Endothelial cell of umbilical vein (primary cell): Measurements from ENCODE around the gene MPDZ. TPM values are rescaled to one million over a fixed set of nuclear protein-coding genes. Genes with fewer than 3 reads are reported as not detected.

Source experiments
- BruUV-seq: library from RNA; stranded (reverse); fragments of 400-500 nt; replicated peaks from 2 replicates; lab custom pipeline; 2021; lab: Mats Ljungman, UMichigan
- CTCF ChIA-PET: fragments of 300-600, 350-600 bp; sonication (Branson Sonifier 250); formaldehyde crosslinking; loops from one replicate; lab custom pipeline; 2021; ENCODE audit warnings: antibody characterized with exemption, inconsistent platforms; lab: Charles Lee
- POLR2A ChIA-PET: fragments of 300-600, 350-600 bp; sonication (Branson Sonifier 250); formaldehyde crosslinking; loops from one replicate; lab custom pipeline; 2021; ENCODE audit warnings: antibody characterized with exemption, inconsistent platforms; lab: Charles Lee
- DNase-seq: peaks from one replicate; pipeline ENCODE4 v3.0.0-alpha.2; 2011; ENCODE audit warnings: low read depth, low spot score
- FAIRE-seq: peaks from 2 replicates; lab custom pipeline; 2011; peaks lifted over from hg19 to GRCh38; lab: Jason Lieb, UNC
- H2AFZ ChIP-seq: 2 replicates; pipeline ENCODE4 v1.6.0; 2012; ENCODE audit warnings: low read depth, low read length, control low read depth, inconsistent platforms
- H3K27ac ChIP-seq: 2 replicates; pipeline ENCODE4 v1.5.1; 2011; ENCODE audit warnings: low read depth, mild to moderate bottlenecking, control low read depth, low read length, moderate library complexity; ENCODE audit not compliant: insufficient read depth
- H3K27me3 ChIP-seq, 2 experiments: 2 replicates each; pipeline versions ENCODE4 v1.6.0 to v1.6.1; 2011; ENCODE audit warnings: low read length in 2 of 2, mixed read lengths in 1 of 2; ENCODE audit not compliant: control insufficient read depth in 2 of 2, insufficient read depth in 2 of 2
- H3K36me3 ChIP-seq, 2 experiments: 2 replicates in 1 of 2; 3 replicates in 1 of 2; pipeline ENCODE4 v1.5.1; 2011; ENCODE audit warnings: low read length in 2 of 2, mild to moderate bottlenecking in 1 of 2, moderate library complexity in 1 of 2; ENCODE audit not compliant: control insufficient read depth in 2 of 2, insufficient read depth in 2 of 2; ENCODE audit errors: extremely low read depth in 1 of 2
- H3K4me1 ChIP-seq: 3 replicates; pipeline ENCODE4 v1.5.1; 2011; ENCODE audit warnings: mild to moderate bottlenecking, low read length; ENCODE audit not compliant: control insufficient read depth, insufficient read depth; ENCODE audit errors: extremely low read depth
- H3K4me2 ChIP-seq: 2 replicates; pipeline ENCODE4 v1.6.1; 2011; ENCODE audit warnings: low read length, control low read depth, mixed read lengths; ENCODE audit not compliant: insufficient read depth
- H3K4me3 ChIP-seq, 3 experiments: fragments of 200-600 bp in 1 of 3; sonication (generic), shearing (Covaris generic) in 1 of 3; replicated peaks in 1 of 3; 2 replicates each; pipeline ENCODE4 v1.5.1; 2011 to 2016; ENCODE audit warnings: control low read depth in 3 of 3, low read length in 3 of 3, mild to moderate bottlenecking in 2 of 3, inconsistent platforms in 1 of 3, low read depth in 1 of 3, moderate library complexity in 1 of 3; ENCODE audit not compliant: insufficient read depth in 1 of 3
- H3K79me2 ChIP-seq: 2 replicates; pipeline ENCODE4 v1.6.0; 2012; ENCODE audit warnings: low read length, inconsistent platforms; ENCODE audit not compliant: control insufficient read depth, insufficient read depth
- H3K9ac ChIP-seq: replicated peaks from 2 replicates; pipeline ENCODE3; 2011; ENCODE audit warnings: low read length, control low read depth; ENCODE audit not compliant: insufficient read depth; ENCODE audit errors: extremely low read depth
- H3K9me1 ChIP-seq: replicated peaks from 3 replicates; pipeline ENCODE4 v1.6.0; 2011; ENCODE audit warnings: mild to moderate bottlenecking, low read length; ENCODE audit not compliant: control insufficient read depth, insufficient read depth; ENCODE audit errors: extremely low read depth
- H3K9me3 ChIP-seq: replicated peaks from 2 replicates; pipeline ENCODE4 v1.5.1; 2012; ENCODE audit warnings: low read length, inconsistent platforms; ENCODE audit not compliant: control insufficient read depth, insufficient read depth
- H4K20me1 ChIP-seq: replicated peaks from 2 replicates; pipeline ENCODE3; 2011; ENCODE audit warnings: mild to moderate bottlenecking, low read length; ENCODE audit not compliant: control insufficient read depth, insufficient read depth; ENCODE audit errors: extremely low read depth
- CTCF ChIP-seq, 2 donors: IDR thresholded peaks; 1 replicate in 1 of 2; 2 replicates in 1 of 2; pipeline ENCODE4 v1.5.1; 2011; ENCODE audit warnings: low read length in 2 of 2, mild to moderate bottlenecking in 2 of 2, moderate library complexity in 2 of 2, control low read depth in 1 of 2, inconsistent platforms in 1 of 2, low read depth in 1 of 2; ENCODE audit not compliant: insufficient read depth in 1 of 2; ENCODE audit errors: extremely low read depth in 1 of 2
- EZH2 ChIP-seq: IDR thresholded peaks from 2 replicates; pipeline ENCODE4 v1.6.1; 2012; ENCODE audit warnings: borderline replicate concordance, low read depth, mild to moderate bottlenecking, moderate library complexity, low read length, inconsistent platforms; ENCODE audit not compliant: severe bottlenecking
- FOS ChIP-seq: IDR thresholded peaks from 2 replicates; pipeline ENCODE4 v1.6.1; 2011; ENCODE audit warnings: mild to moderate bottlenecking, low read length, moderate library complexity, borderline replicate concordance; ENCODE audit not compliant: insufficient read depth
- GATA2 ChIP-seq: IDR thresholded peaks from 2 replicates; pipeline ENCODE4 v1.7.0; 2011; ENCODE audit warnings: low read depth, mild to moderate bottlenecking, moderate library complexity, mixed read lengths, low read length; ENCODE audit not compliant: insufficient read length, insufficient read depth
- JUN ChIP-seq: IDR thresholded peaks from 2 replicates; pipeline ENCODE4 v1.6.1; 2011; ENCODE audit warnings: borderline replicate concordance, low read depth; ENCODE audit not compliant: insufficient read length, insufficient read depth
- MAX ChIP-seq: IDR thresholded peaks from 2 replicates; pipeline ENCODE4 v1.6.1; 2011; ENCODE audit not compliant: insufficient read depth, insufficient read length
- MYC ChIP-seq: IDR thresholded peaks from one replicate; pipeline ENCODE4 v1.6.1; 2011; ENCODE audit warnings: mild to moderate bottlenecking, low read depth, low read length
- POLR2A ChIP-seq: IDR thresholded peaks from 2 replicates; pipeline ENCODE4 v1.6.1; 2012; ENCODE audit warnings: low read depth, mild to moderate bottlenecking, control low read depth, low read length
- POLR2AphosphoS5 ChIP-seq: IDR thresholded peaks from 2 replicates; pipeline ENCODE4 v1.6.1; 2012; ENCODE audit warnings: low read depth, mild to moderate bottlenecking, control low read depth, low read length, moderate library complexity; ENCODE audit not compliant: insufficient read depth
- dilution Hi-C: fragments of 300-500 bp; cut with MboI; formaldehyde crosslinking; loops from one replicate; pipeline ENCODE4 v1.15.0; 2019; ENCODE audit warnings: low sequenced_read_pairs; ENCODE audit not compliant: extremely low pct_ligation_motif_present
- intact Hi-C: fragments of 100-400 bp; cut with micrococcal nuclease; formaldehyde crosslinking; loops from one replicate; pipeline ENCODE4 v1.10.0; 2022
- polyA plus RNA-seq, 4 experiments: library from polyadenylated mRNA; depleted of rRNA in 3 of 4; stranded (reverse) in 3 of 4; unstranded in 1 of 4; fragments of >200 nt; gene quantifications; 2 replicates each; pipeline versions ENCODE4 v1.2.1 to v1.2.3, GENCODE V29; 2011 to 2012; ENCODE audit warnings: missing spikeins in 1 of 4
- total RNA-seq: library from RNA; stranded (reverse); gene quantifications from 2 replicates; pipeline ENCODE4 v1.2.3, GENCODE V29; 2021

Gene MPDZ
- total and polyA plus RNA-seq, 2 donors (not counting 3 experiments of a cell fraction or from before 2014, with no cell fraction given) = 22.3 to 54.4 TPM

GRCh38 chr9:13186091-13186490 lies 93.4 kb downstream of the MPDZ start:
- intact Hi-C loops (no loop called here), dilution Hi-C loops (no loop called here)
- no peak overlapping the region for H3K4me3 ChIP-seq
- ChIA-PET CTCF (no interaction called here), POLR2A (no interaction called here)
- no TSS peak for BruUV-seq
- no peak overlapping the region for H3K27ac ChIP-seq
- H3K79me2 ChIP-seq = no peaks in the 10 kb centered on the region
- H4K20me1 ChIP-seq = no peaks in the 10 kb centered on the region
- H3K36me3 ChIP-seq = peaks cover 9 to 27% of the 10 kb centered on the region in 2 experiments
- peaks cover 4% of the 10 kb centered on the region for H3K9me1 ChIP-seq
- peaks cover 3% of the 10 kb centered on the region for H3K4me1 ChIP-seq
- no peak for FAIRE-seq
- H3K9me3 ChIP-seq = no peaks in the 10 kb centered on the region
- no peak overlapping the region for H3K9ac ChIP-seq
- no peak overlapping the region for H3K4me2 ChIP-seq
- H3K27me3 ChIP-seq = no peaks in the 10 kb centered on the region
- no peak overlapping the region for H2AFZ ChIP-seq
- TF ChIP-seq JUN = no peak
- TF ChIP-seq EZH2 = no peak
- no peak for TF ChIP-seq POLR2A
- no peak for TF ChIP-seq GATA2
- TF ChIP-seq CTCF (IDR thresholded peaks at IDR 0.05; ENCODE audit: extremely low read depth in 1 of 2, insufficient read depth in 1 of 2, low read depth in 1 of 2, low read length in 2 of 2) = no peak
- no peak for TF ChIP-seq MAX
- TF ChIP-seq POLR2AphosphoS5 = no peak
- TF ChIP-seq MYC = no peak
- no peak for TF ChIP-seq FOS
- no peak for DNase-seq
